GM21576 (cell line): ENCODE measurements around the gene PRR29.
A peak's percentile ranks its signal among the peaks of the same experiment; 100 is the strongest.

Source experiments
- ATAC-seq: cut with Tn5 transposase; IDR thresholded peaks from one replicate; pipeline ENCODE4 v1.9.1; 2021; ENCODE audit warnings: mild to moderate bottlenecking, moderate library complexity; ENCODE audit not compliant: unreplicated experiment

PRR29 gene

DNA sequence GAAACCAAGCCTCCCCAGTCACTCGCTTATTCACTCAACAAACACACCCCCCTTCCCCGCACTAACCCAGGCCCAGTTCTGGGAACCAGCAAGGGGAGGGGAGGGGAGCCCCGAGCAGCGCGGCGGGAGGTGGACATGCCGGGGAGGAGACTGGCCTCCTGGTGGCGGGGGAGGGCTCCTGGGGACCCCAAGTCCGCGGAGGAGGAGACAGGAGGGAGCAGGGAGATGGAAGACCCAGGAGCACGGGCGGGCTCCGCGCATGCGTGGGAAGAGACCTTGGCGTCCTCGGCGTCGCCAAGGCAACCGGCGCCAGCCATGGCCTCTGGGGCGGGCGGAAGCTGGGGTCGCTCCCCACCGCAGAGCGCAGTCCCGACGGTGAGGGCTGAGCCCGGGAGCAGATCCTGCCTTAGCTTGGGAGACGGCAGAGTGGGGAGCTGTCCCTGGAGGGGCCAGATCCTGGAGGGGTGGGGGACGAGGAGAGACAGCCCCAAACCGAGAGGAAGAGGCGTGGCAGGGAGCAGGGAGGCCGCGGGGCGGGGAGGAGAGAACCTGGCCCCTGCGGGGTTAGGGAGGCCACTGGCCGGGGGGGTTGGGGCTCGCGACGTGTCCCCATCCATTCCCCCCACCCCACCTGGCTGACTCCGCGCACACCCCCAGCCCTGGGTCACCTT is at the start of gene PRR29:
PRR29 (plus strand) TSS at position 302 of the 671 bp plus-strand sequence; CDS start at position 316, 14 bp downstream.
- no peak for ATAC-seq

DNA sequence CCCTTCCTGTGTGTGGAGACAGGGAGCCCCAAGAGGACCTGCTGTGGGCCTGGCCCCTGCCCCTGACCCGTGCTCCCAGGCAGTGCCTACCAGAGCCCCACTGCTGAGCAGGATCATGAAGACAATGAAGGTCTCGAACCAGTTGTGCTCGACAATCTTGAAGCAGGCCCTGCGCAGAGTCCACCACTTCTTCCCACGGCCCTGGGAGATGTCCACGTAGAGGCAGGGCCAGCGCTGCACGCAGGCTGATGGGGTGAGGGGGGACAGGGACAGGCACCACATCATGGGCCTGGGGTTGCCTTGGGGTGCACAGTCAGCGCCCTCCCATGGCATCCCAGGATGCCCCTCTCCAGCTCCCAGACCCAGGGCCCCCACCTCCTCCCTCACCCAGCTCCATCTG is 49.6 kb upstream of the PRR29 start:
- no peak for ATAC-seq

GRCh38 chr17:63949576-63950250 is 48.4 kb upstream of the PRR29 start:
- ATAC-seq, result no peak

- ATAC-seq, result no peak
These were observed 46.9 kb upstream of the PRR29 start for GRCh38 chr17:63950940-63951907.

GRCh38 chr17:63954402-63955063 is 43.6 kb upstream of the PRR29 start:
- ATAC-seq, result peak; percentile 54

GRCh38 chr17:63955232-63955631 is 42.9 kb upstream of the PRR29 start:
- no peak for ATAC-seq

DNA sequence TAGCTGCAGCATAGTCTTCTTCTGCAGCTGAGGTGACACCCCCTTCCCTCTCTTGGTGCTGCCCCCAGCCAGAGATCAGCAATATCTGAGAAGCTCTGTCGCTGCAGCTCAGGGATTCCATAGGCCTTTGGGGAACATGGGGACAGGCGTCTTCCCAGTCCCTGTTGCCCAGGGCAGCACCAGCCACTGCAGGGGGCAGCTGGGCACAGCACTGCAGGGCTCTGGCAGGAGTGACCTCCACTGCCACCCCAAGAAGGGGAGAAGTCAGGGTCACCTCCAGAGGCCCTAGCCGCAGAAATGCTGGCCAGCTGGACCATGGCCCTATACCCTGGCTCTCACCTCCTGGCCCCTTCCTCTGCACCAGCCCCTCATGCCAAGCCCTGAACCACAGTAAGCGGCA is 42.4 kb upstream of the PRR29 start:
- ATAC-seq, result no peak

DNA sequence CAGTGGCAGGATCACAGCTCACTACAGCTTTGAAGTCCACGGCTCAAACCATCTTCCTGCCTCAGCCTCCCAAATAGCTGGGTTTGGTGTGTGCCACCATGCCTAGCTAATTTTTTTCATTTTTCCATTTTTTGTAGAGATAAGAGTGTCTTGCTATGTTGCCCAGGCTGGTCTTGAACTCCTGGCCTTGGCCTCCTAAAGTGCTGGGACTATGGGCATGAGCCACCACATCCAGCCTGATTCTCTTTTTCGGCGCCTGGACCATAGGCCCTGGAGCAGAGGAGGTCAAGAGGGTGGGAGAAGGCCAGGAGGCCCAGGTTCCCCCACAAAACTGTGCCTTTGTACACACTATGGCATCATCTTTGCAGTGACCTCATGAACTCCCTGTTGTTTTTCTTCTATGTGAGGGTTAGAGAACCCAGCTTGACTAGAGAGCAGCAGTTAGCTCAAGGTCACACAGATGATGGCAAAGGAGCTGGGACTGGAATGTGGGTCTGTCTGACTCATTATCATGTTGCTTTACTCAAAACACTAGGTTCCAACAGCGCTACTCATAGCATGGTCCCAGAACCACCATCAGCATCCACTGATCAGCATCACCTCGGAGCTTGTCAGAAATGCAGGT is 41.7 kb upstream of the PRR29 start:
- no peak for ATAC-seq

DNA sequence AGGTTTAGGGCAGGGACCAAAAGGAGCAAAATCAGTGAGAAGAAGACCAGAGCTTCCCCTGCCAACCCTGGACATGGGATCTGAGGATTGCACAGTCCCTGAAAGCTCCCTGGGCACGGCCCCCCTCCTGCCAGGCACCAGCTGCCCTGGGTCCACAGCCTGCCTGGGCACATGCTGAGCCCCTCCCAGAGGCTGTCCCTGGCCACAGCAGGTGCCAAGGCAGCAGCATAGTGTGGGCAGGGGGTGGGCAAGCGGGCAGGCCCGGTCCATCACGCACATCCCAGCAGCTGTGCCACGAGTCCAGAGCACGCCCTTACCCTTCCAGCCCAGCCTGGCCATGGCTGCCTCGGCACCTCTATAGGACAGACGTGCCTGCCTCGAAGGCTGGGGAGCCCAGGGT is 38.1 kb upstream of the PRR29 start:
- no peak for ATAC-seq

DNA sequence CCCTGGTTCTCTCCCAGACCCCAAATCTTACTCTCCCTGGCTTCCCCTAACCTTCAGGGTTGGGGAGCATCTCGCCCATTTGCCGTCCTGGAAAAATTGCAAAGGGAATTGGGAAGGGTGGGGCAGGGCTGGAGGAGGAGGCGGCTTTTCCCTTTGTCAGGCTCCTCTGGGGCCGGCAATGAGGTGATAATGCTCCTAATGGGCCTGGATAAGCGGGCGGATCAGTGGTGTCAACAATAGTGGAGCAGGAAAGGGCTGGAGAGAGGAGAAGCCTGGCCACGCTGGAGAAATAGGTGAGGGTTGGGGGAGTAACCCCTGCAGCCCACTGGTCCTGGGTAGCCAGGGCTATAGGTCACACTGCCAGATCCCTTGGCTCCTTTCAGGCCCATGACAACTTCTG is 37.7 kb upstream of the PRR29 start:
- ATAC-seq, result no peak

GRCh38 chr17:63961355-63962212 is 36.6 kb upstream of the PRR29 start:
- ATAC-seq, result no peak

- ATAC-seq, result no peak
These were observed 35.8 kb upstream of the PRR29 start for GRCh38 chr17:63962298-63962744.

- no peak for ATAC-seq
These were observed 35.0 kb upstream of the PRR29 start for GRCh38 chr17:63963123-63963522.

DNA sequence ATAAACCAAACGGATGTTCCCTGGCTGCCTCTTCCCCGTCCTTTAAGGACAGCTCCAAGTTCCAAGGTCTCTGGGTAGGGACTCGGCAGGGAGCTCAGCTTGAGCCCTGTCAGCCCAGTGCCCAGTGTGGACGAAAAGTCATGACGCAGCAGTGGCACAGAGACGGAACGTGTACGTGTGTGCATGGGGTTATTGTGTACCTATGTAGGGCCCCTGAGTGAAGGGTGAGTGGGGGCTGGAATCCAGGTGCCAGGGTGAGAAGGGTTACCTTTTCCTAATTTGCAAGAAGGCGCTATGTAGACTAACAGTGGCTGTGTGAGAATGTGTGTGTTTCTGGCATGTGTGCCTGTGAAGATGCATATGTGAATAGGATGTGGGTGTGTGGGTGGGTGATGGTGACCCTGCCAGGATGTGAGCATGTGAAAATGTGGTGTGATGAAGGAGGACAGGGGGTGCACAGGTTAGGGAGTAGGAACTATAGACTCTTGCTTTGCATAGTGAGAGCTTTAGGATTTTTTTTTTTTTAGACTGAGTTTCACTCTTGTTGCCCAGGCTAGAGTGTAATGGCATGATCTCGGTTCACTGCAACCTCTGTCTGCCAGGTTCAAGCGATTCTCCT is 31.4 kb upstream of the PRR29 start:
- no peak for ATAC-seq

- ATAC-seq, result no peak
These were observed 30.2 kb upstream of the PRR29 start for GRCh38 chr17:63967953-63968352.

GRCh38 chr17:63969278-63969677 is 28.9 kb upstream of the PRR29 start:
- ATAC-seq, result no peak

DNA sequence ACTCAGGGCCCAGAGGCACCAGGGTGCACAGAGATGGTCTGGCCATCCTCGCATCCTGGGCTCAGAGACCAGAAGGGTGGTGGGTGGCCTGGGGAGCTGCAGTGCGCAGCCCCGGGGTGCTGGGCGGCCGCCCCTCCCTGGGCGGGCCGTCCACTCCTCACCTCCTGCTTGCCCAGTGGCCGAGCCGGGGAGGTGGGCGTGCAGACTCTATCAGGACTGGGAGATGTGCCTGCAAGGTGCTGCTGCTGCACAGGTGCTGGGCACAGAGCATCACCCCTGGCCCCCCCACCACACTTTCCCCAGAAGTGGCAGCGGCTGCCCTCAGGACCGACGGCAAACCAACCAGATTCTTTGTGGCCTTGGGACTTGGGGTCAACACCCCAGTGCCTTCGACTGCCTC is 25.4 kb upstream of the PRR29 start, which contains the start of gene SCN4A:
SCN4A (minus strand) TSS at position 123 of the 400 bp plus-strand sequence; CDS start at position 46, 77 bp downstream.
- no peak for ATAC-seq

- ATAC-seq, result no peak
These were observed 24.9 kb upstream of the PRR29 start for GRCh38 chr17:63973247-63973646.
